G401 (cell line): Measurements from ENCODE around the gene RFPL3. TPM values are rescaled to one million over a fixed set of nuclear protein-coding genes. Genes with fewer than 3 reads are reported as not detected.
"Not testable (repeated sequence)": the region's sequence is repeated elsewhere in the genome, so short reads cannot be mapped to it uniquely, and the experiment has no call there.

Experiments used
- DNase-seq: peaks from one replicate; pipeline ENCODE4 v3.0.0-alpha.2; 2015; ENCODE audit warnings: low spot score
- in situ Hi-C: cut with HindIII; loops from 2 replicates; pipeline ENCODE4 v1.10.0; 2016; ENCODE audit warnings: low sequenced_read_pairs, mixed read lengths
- total RNA-seq: library from RNA; depleted of rRNA; stranded (reverse); fragments of >200 nt; shearing (Covaris generic); gene quantifications from 2 replicates; pipeline ENCODE4 v1.2.3, GENCODE V29; 2014

Gene RFPL3
- total RNA-seq, 1 experiment from 2014 or later = not detected

- in situ Hi-C loops = no loop called here
These were observed 29.1 kb upstream of the RFPL3 start for GRCh38 chr22:32328306-32329201.

GRCh38 chr22:32329202-32329645 is 28.4 kb upstream of the RFPL3 start:
- in situ Hi-C loops = no loop called here
- no peak for DNase-seq

More at GRCh38 chr22:32328306-32329201, 29.1 kb upstream of the RFPL3 start:
- DNase-seq = no peak

- DNase-seq = no peak
- in situ Hi-C loops = no loop called here
These were observed 26.3 kb upstream of the RFPL3 start for GRCh38 chr22:32331236-32331917.

- no peak for DNase-seq
- in situ Hi-C loops = no loop called here
These were observed 25.5 kb upstream of the RFPL3 start for GRCh38 chr22:32331918-32332725.

- in situ Hi-C loops = no loop called here
- DNase-seq = no peak
These were observed 24.4 kb upstream of the RFPL3 start for GRCh38 chr22:32333141-32333768.

DNA sequence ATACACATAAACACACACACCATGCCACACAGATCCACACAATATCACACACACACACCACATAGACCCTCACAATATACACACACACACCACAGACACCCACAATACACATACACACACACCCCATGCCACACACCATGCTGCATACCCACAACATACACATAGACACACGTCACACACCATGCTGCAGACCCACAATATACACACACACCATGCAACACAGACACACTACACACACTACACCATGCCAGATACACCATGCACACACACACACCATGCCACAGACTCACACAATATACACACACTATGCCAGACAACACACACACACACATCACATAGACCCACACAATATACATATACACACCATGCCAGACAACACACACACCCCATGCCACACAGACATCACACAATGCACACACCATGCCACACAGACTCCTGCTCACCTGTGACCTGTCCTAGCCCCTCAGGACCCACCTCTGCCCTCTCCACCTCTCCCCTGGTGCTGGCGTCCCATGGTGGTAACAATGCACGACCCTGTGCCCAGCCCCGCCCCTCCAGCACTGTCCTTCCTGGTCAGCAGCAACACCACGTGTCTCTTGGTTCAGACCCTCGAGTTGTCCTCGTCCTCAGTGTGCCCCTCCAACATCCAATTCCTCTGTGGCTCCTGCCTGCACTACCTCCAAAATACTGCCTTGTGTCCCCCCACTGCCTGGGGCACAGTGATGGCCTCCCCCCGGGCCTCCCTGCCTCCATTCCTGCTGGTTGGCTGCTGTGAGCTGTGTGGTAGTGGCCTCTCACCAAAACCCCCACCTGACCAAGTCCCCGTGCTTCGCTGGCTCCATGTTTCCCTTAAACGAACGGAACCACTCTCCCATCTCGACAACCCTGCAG is 23.7 kb upstream of the RFPL3 start:
- no peak for DNase-seq
- in situ Hi-C loops = no loop called here

- in situ Hi-C loops = no loop called here
- DNase-seq = no peak
These were observed 22.9 kb upstream of the RFPL3 start for GRCh38 chr22:32334660-32335365.

DNA sequence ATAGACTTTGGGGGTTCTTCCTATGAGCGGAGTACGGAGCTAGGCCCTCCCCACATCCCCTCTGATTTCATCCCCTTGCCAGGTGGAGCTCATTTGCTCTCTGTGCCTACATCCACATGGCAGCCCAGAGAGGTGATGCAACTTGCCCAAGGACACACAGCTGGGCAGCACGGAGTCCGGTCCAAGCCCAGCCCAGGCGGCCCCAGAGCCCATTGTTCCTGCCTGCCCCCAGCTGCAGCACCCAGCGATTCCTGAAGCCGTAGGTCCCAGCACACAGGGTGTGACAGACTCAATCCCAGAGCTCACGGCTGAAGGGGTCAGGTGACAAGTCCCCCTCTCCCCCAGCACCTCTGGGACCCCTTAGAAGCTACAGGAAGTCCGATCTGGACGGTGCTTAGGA is 22.2 kb upstream of the RFPL3 start:
- DNase-seq = no peak
- in situ Hi-C loops = no loop called here

- in situ Hi-C loops = no loop called here
These were observed 21.5 kb upstream of the RFPL3 start for GRCh38 chr22:32336121-32336603.

DNA sequence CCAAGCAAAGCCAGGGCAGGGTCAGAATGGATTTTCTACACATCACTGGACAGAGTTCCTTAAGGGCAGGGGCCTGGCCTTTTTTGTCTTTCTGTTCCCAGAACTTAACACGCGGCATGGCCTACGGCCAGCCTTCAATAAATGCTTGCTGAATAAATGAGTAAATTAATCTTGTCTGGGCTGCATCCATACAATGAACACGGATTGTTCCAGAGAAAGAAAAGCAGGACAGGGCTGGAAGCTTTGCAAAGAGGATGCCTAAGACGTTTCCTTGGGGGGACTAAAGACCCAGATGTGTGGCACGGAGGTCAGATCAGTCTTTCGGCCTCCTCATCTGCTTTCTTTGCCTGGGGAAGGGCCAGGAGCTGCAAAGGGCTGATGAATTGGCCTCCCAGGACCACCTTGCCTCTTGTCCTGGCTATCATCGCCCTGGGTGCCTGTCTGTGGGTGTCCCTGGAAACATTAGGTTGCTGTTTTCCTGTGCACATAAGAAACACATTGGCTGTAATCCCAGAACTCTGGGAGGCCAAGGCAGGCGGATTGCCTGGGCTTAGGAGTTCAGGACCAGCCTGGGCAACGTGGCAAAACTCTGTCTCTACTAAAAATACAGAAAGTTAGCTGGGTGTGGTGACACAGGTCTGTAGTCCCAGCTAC is 20.8 kb upstream of the RFPL3 start:
- DNase-seq = no peak
- in situ Hi-C loops = no loop called here

More at GRCh38 chr22:32336121-32336603, 21.5 kb upstream of the RFPL3 start:
- no peak for DNase-seq

DNA sequence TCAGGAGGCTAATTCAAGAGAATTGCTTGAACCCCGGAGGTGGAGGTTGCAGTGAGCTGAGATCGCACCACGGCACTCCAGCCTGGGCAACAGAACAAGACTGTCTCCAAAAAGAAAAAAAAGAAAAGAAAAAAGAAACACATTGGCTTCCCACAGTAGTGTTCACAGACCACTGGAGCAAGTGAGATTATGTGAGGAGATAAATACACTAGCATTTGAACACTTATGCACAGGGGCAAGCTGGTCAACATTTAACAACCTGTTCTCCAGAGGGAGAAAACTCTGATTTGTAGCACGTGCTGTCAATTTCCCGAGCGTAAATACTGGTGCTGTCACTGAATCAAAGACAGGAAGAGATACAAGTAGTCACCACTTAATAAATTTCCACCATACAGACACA is 20.2 kb upstream of the RFPL3 start:
- in situ Hi-C loops, DNase-seq: not testable (repeated sequence)

- DNase-seq = no peak
- in situ Hi-C loops = no loop called here
These were observed 18.9 kb upstream of the RFPL3 start for GRCh38 chr22:32338757-32339156.

DNA sequence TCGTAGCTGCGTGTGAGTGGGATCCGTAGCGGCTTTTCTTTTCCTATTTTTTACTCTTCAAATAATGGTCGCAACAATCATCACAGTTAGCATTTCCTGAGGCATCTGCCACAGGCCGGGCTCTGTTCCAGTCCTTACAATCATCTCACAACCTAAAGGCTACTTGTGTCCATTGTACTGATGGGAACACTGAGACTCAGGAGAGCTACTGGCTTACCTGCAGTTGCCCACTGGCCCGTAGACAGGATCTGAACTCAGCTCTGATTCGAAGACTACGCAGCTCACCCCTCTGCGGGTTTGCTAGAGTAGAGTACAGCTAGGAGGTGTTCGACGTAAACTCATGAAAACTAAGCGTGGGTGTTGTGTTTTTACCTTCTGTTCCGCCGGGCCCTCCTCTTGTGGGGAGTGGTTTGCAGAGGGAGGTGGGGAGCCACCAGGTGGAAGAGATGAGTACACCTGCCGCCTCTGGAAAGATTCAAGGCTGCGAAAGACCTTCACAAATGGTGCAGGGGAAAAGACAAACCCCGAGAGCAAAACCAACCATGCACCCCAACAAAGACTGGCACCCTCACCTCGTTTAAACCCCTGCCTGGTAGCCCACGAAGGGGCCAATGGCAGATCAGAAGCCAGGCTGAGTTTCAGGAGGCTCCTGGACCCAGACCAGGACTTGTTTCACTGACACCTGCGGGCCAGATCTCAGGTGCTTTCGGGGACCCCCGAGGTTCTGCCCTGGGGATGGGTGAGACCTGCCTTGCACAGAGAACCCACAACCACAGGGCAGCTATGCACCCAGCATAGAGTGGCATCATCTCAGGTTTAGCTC is 18.3 kb upstream of the RFPL3 start:
- no peak for DNase-seq
- in situ Hi-C loops = no loop called here

DNA sequence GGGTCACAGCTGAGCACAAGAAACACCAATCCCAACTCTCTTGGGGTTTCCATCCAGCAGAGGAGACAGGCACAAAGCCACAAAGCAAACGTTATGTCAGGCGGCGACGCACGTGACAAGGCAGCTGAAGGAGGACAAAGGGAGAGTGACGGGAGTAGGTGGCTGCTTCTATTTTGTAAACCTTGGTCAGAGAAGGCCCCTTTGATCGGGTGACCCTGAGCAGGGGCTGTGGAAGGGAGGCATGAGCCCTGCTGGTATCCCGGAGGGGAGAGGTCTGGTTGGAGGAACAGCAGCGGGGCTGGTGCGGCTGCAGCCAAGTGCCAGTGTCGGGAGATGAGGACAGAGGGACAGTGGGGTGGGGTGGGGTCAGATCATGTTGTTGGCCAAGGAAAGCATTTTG is 17.3 kb upstream of the RFPL3 start:
- in situ Hi-C loops = no loop called here
- no peak for DNase-seq

DNA sequence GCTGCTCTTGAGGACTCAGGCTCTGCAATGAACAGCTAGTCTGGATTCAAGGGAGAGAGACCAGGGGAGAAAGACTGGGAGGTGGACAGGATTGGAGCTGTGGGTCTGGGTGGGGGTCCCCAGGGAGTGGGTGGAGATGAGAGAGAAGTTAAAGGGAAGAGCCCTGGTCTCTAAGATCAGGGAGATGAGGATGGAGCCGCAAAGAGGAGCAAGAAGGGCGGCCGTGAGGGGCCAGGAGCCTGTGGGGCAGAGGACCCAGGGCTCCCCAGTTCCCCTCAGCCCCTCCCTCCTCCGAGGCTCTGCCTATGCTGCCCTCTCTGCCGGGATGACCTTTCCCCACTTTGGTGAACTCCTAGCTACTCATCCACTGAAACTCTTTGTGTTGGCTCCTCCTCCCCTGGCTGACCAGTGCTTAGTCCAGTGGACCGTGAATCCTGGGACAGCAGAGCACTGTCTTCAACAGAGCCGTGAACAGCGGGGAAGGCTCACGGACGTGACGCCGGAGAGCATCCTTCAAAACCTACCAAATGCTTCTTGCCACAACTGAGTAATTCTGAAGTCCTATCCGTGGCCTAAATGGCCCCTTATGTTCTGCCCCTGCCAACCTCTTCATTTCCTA is 16.4 kb upstream of the RFPL3 start:
- no peak for DNase-seq
- in situ Hi-C loops = no loop called here

DNA sequence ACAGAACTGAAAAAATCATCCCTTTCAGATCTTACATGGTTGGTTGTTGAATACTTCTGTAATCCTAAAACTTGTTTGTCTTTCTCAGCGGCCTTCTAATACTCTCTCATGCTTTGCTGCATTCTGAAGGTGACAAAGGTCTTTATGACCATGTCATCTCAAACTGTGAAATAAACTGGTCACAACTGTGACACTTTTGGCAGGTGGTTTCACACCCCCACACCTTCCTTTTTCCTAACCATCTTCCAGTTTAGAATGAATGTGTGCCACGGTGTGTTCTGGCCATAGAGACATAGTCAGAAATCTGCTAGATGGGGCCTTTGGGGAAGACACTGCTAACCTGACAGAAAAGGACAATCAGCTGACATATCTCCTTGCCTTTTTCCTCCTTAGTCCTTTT is 14.7 kb upstream of the RFPL3 start:
- in situ Hi-C loops = no loop called here
- DNase-seq = no peak
